AG04449 (cell line): Measurements from ENCODE around the gene PHC1.
"Not testable (repeated sequence)": the region's sequence is repeated elsewhere in the genome, so short reads cannot be mapped to it uniquely, and the experiment has no call there.

Experiments
- CTCF ChIA-PET: fragments of 350-600 bp; formaldehyde crosslinking; extraction: SDS; loops from one replicate; lab custom pipeline; 2021; ENCODE audit warnings: antibody characterized with exemption; lab: Yijun Ruan, JAX
- POLR2A ChIA-PET: fragments of 400-600, 350-600 bp; formaldehyde crosslinking; extraction: SDS; loops from one replicate; lab custom pipeline; 2020; ENCODE audit warnings: antibody characterized with exemption, inconsistent platforms; lab: Yijun Ruan, JAX
- DNase-seq: peaks from one replicate; pipeline ENCODE4 v3.0.0-alpha.2; 2010; ENCODE audit warnings: low read depth, low spot score
- H3K4me3 ChIP-seq: 2 replicates; pipeline ENCODE4 v1.5.1; 2011; ENCODE audit warnings: low read depth, mild to moderate bottlenecking, control low read depth, low read length
- TF ChIP-seq, protein P1 (sequence below): IDR thresholded peaks from one replicate; pipeline ENCODE4 v1.5.1; 2011; ENCODE audit warnings: mild to moderate bottlenecking, moderate library complexity, low read length, control low read depth, inconsistent platforms; ENCODE audit not compliant: insufficient read depth; ENCODE audit errors: missing control alignments

The PHC1 gene

DNA sequence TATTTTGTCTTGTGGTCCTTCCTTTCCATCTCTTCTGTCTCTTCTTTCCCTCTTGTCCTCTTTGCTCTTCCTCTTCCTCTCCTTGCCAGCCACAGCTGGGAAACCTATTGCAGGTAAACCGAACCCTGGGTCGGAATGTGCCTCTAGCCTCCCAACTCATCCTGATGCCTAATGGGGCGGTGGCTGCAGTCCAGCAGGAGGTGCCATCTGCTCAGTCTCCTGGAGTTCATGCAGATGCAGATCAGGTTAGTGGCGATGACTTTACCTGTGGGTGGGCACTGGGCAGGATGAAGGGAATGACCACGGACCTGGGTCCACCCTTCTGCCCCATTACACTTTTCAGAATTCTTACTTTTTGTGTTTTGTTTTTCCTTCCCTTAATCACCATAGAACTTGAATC is 8.2 kb downstream of the PHC1 start:
- TF ChIP-seq, protein P1, sequence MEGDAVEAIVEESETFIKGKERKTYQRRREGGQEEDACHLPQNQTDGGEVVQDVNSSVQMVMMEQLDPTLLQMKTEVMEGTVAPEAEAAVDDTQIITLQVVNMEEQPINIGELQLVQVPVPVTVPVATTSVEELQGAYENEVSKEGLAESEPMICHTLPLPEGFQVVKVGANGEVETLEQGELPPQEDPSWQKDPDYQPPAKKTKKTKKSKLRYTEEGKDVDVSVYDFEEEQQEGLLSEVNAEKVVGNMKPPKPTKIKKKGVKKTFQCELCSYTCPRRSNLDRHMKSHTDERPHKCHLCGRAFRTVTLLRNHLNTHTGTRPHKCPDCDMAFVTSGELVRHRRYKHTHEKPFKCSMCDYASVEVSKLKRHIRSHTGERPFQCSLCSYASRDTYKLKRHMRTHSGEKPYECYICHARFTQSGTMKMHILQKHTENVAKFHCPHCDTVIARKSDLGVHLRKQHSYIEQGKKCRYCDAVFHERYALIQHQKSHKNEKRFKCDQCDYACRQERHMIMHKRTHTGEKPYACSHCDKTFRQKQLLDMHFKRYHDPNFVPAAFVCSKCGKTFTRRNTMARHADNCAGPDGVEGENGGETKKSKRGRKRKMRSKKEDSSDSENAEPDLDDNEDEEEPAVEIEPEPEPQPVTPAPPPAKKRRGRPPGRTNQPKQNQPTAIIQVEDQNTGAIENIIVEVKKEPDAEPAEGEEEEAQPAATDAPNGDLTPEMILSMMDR, result no peak
- no peak for DNase-seq
- POLR2A ChIA-PET, result no interaction called here
- CTCF ChIA-PET, result no interaction called here
- no peak overlapping the region for H3K4me3 ChIP-seq

DNA sequence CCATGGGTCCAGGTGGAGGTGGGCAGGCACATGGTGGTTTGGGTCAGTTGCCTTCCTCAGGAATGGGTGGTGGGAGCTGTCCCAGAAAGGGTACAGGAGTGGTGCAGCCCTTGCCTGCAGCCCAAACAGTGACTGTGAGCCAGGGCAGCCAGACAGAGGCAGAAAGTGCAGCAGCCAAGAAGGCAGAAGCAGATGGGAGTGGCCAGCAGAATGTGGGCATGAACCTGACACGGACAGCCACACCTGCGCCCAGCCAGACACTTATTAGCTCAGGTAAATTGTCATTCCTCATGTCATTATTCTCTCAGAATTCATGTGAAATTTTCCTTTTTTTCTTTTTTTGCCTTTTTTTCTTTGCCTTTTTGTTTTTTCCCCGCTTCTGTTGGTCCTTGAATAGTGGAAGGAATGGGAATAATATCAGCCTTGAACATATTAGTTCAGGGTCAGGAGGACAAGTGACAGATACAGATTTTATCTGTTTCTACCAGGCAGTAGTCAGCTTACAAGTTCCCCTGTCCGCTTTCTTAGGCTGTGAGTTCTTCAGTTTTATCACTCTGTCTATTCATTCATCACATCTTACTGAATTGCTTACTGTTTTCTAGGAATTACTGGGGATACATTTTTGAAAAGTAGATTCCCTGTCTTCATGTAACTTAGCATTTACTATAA is 16.5 kb downstream of the PHC1 start:
- POLR2A ChIA-PET, CTCF ChIA-PET: not testable (repeated sequence)

DNA sequence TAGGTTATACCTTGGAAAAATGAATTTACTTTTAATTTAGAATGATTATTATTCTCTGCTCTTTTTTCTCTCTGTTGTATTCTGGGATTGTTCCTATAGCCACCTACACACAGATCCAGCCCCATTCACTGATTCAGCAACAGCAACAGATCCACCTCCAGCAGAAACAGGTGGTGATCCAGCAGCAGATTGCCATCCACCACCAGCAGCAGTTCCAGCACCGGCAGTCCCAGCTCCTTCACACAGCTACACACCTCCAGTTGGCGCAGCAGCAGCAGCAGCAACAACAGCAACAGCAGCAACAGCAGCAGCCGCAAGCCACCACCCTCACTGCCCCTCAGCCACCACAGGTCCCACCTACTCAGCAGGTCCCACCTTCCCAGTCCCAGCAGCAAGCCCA is 18.2 kb downstream of the PHC1 start:
- POLR2A ChIA-PET, CTCF ChIA-PET, H3K4me3 ChIP-seq, DNase-seq: not testable (repeated sequence)

More for the DNA sequence above, 16.5 kb downstream of the PHC1 start:
- not testable (repeated sequence) for H3K4me3 ChIP-seq, DNase-seq

DNA sequence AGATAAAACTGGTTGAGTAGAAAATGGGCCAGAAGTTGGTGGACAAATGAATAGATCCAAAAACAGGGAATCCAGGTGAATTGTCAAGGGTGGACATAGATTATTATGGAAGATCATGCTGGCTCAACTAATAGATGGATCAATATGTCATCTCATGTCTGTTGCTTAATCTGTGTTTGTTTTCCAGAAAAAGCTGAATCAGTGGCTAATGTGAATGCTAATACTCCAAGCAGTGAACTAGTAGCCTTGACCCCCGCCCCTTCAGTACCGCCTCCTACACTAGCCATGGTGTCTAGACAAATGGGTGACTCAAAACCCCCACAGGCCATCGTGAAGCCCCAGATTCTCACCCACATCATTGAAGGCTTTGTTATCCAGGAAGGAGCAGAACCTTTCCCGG is 19.8 kb downstream of the PHC1 start:
- H3K4me3 ChIP-seq, DNase-seq, POLR2A ChIA-PET: not testable (repeated sequence)
- CTCF ChIA-PET, result interaction anchor here (1.4 kb wide), 1 partner anchor 20 kb away, joined by 3 read pairs; the partner anchor contains the start of gene PHC1

DNA sequence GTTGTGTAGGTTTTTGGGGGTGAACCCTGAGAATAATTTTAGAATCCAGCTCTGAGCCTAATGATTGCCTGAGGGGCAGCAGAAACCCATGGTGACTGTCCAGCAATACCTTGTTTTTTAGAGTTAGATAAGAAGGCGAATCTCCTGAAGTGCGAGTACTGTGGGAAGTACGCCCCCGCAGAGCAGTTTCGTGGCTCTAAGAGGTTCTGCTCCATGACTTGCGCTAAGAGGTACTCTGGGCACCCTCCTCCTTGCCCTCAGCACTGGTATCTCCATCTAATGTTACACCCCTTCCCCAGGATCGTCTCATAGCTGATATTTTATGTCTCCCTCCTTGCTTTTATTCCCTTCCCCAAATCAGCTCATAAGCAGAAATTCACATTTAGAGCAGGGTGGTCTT is 22.4 kb downstream of the PHC1 start:
- H3K4me3 ChIP-seq, result no peak overlapping the region
- POLR2A ChIA-PET, result interaction anchor here (0.6 to 1.6 kb wide), 2 partner anchors 13 to 19 kb away, joined by 3 read pairs; partner anchors contain the start of gene M6PR
- CTCF ChIA-PET, result no interaction called here

DNA sequence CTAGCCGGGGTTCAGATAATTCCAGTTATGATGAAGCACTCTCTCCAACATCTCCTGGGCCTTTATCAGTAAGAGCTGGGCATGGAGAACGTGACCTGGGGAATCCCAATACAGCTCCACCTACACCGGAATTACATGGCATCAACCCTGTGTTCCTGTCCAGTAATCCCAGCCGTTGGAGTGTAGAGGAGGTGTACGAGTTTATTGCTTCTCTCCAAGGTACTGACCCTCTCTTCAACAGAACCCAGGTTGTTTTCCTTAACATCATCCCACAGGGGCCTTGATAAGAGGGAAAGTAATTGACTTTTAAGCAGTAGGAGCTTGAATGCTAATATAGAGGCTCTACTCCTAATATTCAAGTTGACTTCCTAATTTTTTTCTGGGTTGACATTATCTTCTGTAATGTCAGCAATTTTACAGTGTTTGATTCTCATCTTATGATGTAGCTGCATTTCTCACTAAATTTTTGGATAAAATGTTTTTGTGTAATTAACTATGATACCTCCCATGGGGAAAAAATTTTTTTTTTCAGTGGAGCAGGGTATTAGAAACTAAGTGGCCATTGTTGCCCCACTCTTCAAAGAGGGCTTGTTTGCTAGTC is 23.6 kb downstream of the PHC1 start:
- not testable (repeated sequence) for H3K4me3 ChIP-seq, DNase-seq
- ChIA-PET CTCF (interaction anchor here (0.6 to 1.3 kb wide), 2 partner anchors 47 to 413 kb away, joined by 3 to 4 read pairs; no protein-coding TSS in a partner anchor), POLR2A (interaction anchor here (1.5 to 1.6 kb wide), 2 partner anchors 11 to 12 kb away, joined by 3 to 4 read pairs; partner anchors contain the start of gene M6PR)

More for the DNA sequence above, 22.4 kb downstream of the PHC1 start:
- no peak for DNase-seq
- TF ChIP-seq, protein P1, result no peak

DNA sequence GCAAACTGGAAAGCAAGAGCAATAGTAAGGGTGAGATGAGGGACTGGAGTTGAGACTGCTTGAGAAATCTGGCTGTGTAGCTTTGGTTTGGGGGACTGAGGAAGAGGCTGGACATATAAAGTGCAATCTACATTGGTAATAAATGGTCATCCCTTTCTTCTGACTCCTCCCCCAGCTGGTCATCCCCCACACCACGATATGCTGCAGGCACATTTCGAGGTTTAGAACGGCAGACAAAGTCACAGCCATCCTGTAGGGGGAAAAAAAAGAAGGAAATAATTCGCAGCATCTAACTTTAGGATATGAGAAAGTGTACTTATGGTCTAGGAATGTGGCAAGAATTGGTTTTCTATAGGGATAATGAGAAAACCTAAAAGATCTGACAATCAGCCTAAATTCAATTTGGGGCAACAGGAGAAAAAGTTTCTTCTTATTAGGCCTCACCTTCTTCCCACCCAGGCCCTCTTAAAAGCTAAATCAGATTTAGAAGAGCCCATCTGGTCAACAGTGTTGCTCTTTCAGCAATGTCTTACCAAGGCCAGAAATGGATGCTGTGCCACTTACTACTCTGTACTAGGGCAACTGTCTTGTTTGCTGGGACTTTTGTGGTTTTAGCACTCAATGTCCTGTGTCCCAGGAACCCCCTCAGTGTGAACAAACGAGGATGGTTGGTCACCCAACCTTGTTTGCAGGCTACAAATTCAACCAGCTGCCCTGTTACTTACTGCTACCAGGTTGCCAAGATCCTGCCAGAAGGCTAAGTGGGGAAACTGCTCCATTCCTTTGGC is 27.6 kb downstream of the PHC1 start:
- no peak overlapping the region for H3K4me3 ChIP-seq
- no peak for DNase-seq
- POLR2A ChIA-PET, result no interaction called here
- CTCF ChIA-PET, result interaction anchor here (1.9 kb wide), 1 partner anchor 51 kb away, joined by 4 read pairs; no protein-coding TSS in a partner anchor
- TF ChIP-seq, protein P1, result no peak

DNA sequence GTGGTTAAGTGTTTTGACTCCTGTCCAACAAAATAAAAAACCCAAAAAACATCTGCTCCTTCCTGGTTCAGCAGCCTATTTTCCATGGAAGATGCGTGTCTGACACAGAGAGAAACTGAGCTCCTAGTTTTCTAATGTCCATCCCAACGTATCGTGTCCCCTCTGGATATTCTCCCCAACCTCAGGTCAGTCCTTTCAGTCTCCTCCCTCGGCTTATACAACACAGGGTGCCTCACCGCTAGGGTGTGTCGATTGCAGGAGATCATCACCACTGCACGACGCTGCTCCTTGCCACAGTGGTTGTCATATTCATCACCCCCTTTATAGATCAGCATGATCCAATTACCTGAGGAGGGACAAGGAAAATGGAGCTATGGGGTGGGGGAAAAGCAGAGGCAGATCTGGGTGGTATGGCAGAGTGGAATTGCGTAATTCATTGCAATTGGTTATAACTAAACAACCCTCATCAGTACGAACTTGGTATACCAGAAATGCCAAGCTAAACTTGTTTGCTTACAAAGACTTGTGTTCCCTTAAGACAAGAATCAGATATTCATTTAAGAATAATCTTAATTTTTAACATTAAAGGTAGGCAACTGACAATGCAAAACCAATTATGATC is 29.4 kb downstream of the PHC1 start:
- no peak for DNase-seq
- CTCF ChIA-PET, result no interaction called here
- TF ChIP-seq, protein P1, result no peak
- no peak overlapping the region for H3K4me3 ChIP-seq
- POLR2A ChIA-PET, result no interaction called here
